Retinal pigment epithelial cell (primary cell): ENCODE measurements around the gene CAMKMT.

Experiments
- DNase-seq: peaks from one replicate; pipeline ENCODE4 v3.0.0-alpha.2; 2010; ENCODE audit warnings: low read depth
- H3K4me3 ChIP-seq: 2 replicates; pipeline ENCODE4 v1.5.1; 2011; ENCODE audit warnings: mild to moderate bottlenecking, low read length, control low read depth, moderate library complexity
- CTCF ChIP-seq: conservative IDR thresholded peaks from 2 replicates; pipeline ENCODE4 v1.5.1; 2011; ENCODE audit warnings: low read depth, low read length, control low read depth, inconsistent platforms

The CAMKMT gene

GRCh38 chr2:44397447-44398175, 35.9 kb downstream of the CAMKMT start:
- H3K4me3 ChIP-seq: no peak overlapping the region
- no peak for DNase-seq
- no peak for TF ChIP-seq CTCF

- DNase-seq: no peak
- no peak overlapping the region for H3K4me3 ChIP-seq
- TF ChIP-seq CTCF: no peak
Measured at GRCh38 chr2:44398243-44398897, 36.6 kb downstream of the CAMKMT start.

GRCh38 chr2:44420725-44421124, 59.0 kb downstream of the CAMKMT start:
- no peak overlapping the region for H3K4me3 ChIP-seq
- DNase-seq: no peak
- TF ChIP-seq CTCF: no peak

GRCh38 chr2:44424211-44424610, 62.5 kb downstream of the CAMKMT start:
- no peak for DNase-seq
- H3K4me3 ChIP-seq: no peak overlapping the region
- TF ChIP-seq CTCF: no peak

- H3K4me3 ChIP-seq: no peak overlapping the region
- no peak for DNase-seq
- TF ChIP-seq CTCF: no peak
Measured at GRCh38 chr2:44429034-44429433, 67.3 kb downstream of the CAMKMT start.

- no peak overlapping the region for H3K4me3 ChIP-seq
- no peak for DNase-seq
- TF ChIP-seq CTCF: no peak
Measured at GRCh38 chr2:44430342-44430741, 68.6 kb downstream of the CAMKMT start.

- no peak overlapping the region for H3K4me3 ChIP-seq
- no peak for TF ChIP-seq CTCF
- no peak for DNase-seq
Measured at GRCh38 chr2:44433895-44434294, 72.1 kb downstream of the CAMKMT start.
